ENCODE data around the gene C4A.
"Not testable (repeated sequence)": the region's sequence is repeated elsewhere in the genome, so short reads cannot be mapped to it uniquely, and the experiment has no call there.

C4A gene

DNA sequence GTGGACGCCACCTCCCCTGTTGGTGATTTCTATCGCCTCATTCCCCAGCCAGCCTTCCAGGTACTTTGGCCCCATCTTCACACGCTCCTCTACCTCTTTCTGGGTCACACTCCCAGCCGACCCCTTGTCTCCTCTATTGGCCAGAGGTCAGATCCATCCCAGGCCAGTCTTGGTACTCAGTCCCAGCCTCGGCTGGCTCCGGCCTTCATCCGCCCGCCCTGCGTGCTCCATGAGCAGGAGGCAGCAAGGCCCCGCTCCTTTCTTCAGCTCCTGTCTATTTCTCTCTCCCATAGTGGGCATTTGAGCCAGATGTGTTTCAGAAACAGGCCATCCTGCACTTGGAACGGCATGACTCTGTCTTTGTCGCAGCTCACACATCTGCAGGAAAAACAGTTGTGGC lies 20.2 kb upstream of the C4A start:
- DNase-seq (ENCODE audit: low read depth), result no peak

DNA sequence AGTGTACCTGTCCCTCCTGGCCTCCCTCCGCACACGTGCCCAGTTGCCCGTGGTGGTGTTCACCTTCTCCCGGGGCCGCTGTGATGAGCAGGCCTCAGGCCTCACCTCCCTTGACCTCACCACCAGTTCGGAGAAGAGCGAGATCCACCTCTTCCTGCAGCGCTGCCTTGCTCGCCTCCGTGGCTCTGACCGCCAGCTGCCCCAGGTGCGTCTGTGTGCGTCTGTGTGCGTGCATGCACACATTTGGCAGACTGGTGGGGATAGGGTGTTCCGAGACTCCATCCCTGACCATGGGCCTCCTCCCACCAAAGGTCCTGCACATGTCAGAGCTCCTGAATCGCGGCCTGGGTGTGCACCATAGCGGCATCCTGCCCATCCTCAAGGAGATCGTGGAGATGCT lies 17.9 kb upstream of the C4A start:
- DNase-seq (ENCODE audit: low read depth), result no peak

DNA sequence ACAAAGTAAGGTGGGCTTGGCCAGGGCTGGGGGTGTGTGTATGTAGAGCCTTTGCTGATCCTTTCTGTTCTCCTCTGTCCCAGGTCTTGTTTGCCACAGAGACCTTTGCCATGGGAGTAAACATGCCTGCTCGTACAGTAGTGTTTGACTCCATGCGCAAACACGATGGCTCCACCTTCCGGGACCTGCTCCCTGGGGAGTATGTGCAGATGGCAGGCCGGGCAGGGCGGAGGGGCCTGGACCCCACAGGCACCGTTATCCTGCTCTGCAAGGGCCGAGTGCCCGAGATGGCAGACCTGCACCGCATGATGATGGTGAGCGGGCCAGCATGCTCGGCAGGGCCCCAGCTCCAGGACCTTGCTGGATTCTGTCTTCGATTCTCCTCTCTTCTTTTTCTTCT lies 16.2 kb upstream of the C4A start:
- DNase-seq (ENCODE audit: low read depth), result no peak

DNA sequence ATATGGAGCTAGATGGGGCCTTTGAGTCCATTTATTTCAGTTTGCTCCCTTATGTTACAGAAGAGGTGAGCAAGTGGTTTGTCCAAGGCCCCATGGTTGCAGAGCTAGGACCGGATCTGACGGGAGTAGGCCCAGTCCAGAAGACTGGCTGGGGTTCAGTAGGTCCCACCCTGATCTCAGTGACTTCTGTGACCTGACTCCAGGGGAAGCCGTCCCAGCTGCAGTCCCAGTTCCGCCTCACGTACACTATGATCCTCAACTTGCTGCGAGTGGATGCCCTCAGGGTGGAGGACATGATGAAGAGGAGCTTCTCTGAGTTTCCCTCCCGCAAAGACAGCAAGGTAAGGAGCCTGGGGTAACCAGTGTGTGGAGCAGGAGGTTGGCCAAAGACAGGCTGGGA lies 15.4 kb upstream of the C4A start:
- DNase-seq (ENCODE audit: low read depth), result no peak

DNA sequence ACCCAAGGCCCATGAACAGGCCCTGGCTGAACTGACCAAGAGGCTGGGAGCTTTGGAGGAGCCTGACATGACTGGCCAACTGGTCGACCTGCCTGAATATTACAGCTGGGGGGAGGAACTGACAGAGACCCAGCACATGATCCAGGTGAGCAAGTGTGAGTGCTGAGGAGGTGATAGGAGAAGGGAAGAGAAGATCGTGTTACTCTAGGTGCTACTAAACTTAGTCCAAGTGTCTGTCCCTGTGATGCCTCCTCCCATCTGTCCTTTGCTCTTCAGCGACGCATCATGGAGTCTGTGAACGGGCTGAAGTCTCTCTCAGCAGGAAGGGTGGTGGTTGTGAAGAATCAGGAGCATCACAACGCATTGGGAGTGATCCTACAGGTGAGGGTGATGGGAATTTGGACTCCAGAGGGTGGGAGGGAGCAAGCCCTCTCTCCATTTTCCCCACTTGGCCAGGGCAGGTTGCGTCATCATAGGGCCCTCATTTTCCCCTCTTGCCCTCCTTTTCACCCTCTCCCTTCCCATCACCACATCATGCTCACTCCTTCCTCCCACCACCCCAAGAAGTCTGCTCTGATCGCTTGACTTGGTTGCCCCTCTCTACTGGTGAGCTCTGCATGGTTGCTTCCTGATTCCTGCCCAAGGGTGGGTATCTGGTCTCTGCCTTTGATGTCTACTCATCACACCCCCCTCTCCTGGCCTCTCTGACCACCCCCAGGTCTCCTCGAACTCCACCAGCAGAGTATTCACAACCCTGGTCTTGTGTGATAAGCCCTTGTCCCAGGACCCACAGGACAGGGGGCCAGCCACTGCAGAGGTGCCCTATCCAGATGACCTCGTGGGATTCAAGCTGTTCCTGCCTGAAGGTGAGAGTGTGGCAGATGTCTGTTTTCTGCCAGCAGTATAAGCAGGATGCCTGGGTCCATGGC lies 14.6 kb upstream of the C4A start:
- no peak for DNase-seq (ENCODE audit: low read depth)

DNA sequence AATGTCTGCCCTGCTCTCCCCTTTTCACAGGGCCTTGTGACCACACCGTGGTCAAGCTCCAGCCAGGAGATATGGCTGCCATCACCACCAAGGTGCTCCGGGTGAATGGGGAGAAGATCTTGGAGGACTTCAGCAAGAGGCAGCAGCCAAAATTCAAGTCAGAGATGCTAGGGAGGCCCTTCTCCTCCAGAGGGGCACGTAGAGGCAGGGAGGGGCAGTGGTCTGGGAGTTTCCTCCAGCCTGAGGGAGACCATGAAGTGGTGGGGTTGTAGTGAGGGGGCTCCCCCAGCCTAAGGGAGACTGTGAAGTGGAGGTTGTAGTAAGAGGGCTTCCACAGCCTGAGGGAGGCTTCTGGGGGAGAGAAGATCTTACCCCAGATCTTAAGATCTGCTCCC lies 13.9 kb upstream of the C4A start:
- DNase-seq (ENCODE audit: low read depth), result no peak

DNA sequence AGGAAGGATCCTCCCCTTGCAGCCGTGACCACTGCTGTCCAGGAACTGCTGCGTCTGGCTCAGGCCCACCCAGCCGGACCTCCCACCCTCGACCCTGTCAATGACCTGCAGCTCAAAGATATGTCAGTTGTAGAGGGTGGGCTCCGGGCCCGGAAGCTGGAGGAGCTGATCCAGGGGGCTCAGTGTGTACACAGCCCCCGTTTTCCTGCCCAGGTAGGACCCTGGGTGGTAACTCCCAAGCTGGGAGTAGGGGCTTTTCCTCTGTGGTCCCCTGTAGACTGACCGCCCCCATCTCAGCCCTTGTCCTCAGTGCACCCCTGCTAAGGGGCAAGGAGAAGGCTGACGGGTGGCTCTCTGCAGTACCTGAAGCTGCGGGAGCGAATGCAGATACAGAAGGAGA lies 13.5 kb upstream of the C4A start:
- no peak for DNase-seq (ENCODE audit: low read depth)

DNA sequence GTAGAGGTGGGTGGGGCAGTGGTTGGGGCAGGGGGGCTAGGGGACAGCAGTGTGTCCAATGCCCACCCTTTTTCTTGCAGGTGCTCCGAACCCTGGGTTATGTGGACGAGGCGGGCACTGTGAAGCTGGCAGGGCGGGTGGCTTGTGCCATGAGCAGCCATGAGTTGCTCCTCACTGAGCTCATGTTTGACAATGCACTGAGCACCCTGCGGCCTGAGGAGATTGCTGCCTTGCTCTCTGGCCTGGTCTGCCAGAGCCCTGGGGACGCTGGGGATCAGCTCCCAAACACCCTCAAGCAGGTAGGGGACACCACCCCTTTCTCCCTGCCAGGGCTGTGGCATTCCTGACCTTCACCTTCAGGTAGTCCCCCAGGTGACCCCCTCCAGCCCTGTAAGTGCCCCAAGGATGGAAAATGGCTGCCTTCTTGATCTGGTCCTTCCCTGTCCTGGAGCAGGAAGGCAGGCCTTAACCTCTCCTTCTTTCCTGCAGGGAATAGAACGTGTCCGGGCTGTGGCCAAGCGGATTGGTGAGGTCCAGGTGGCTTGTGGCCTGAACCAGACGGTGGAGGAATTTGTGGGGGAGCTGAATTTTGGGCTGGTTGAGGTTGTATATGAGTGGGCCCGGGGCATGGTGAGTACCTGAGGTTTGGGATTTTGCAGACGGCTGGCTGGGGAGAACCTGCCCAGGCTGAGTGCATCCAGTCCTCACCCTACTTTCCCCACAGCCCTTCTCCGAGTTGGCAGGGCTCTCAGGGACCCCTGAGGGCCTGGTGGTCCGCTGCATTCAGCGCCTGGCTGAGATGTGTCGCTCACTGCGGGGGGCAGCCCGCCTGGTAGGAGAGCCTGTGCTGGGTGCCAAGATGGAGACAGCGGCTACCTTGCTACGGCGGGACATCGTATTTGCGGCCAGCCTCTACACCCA lies 12.8 kb upstream of the C4A start:
- DNase-seq (ENCODE audit: low read depth), result no peak

DNA sequence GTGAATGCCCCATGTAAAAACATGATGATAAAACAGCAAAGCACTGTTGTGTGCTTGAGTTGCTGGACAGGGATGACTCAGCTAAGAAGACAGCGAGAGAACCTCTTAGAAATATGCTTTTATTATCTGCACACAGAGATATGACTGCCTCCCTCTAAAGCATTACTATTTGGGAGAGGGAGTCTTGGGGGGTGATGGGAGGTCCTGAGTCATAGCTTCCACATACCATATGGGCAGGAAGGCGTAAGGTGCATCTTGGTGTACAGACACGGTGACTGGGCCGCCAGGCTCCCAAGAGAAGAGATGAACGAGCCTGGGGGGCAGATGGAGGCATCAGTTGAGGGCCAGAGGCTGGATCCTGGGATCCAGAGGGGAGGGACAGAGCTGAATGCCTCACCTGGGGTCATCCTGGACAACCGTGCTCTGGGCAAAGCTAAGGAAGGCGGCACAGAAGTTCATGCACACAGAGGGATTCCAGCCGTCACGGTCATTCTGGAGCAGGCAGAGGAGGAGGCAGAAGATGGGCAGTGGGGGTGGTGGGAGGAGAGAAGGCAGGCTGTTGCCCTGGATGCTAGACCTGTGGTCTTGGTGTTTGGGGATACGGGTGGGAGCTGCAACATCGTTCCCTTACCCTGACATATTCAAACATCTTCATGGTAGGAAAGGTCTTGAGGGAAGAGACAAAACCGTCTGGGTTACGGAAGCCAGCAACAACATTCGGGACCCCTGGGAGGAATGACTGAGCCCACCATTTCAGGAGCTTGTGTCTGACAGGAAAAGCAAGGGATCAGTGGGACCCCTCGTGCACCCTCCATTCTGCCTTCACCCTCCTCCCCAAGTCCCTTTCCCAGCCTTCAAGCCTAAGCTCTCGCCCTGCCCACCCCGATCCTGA lies 11.9 kb upstream of the C4A start:
- peak; percentile 63 for DNase-seq (ENCODE audit: low read depth)

DNA sequence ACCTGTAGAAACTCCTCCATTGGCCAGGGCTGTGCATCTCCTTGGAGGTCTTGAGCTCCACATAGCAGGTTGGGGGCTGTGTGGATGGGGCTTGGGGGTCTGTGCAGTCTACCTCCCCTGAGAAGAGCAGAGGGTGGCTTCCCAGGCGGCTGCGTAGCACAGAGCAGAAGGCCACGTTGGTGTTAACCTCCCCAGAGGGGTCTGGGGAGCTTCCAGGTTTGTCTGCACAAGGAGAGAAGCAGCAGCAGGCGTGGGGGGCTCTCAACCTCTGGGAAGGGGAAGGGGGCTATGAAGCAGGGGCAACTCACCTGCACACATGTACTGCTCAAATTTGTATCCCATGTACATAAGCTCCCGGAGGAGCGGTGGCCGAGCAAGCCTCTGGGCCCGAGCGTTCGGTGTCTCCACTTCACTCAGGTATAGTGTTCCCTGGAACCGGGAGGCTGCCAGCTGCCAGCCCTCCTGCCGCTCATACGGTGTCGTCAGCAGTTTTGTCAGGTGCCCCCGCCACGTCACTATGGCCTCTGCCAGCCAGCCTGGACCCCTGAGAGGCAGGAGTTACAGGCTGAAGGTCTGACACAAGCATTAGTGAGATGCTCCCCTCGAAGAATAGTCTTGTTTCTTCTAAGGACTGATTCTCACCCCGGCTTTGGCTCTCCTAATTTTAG lies 11.1 kb upstream of the C4A start:
- no peak for DNase-seq (ENCODE audit: low read depth)

DNA sequence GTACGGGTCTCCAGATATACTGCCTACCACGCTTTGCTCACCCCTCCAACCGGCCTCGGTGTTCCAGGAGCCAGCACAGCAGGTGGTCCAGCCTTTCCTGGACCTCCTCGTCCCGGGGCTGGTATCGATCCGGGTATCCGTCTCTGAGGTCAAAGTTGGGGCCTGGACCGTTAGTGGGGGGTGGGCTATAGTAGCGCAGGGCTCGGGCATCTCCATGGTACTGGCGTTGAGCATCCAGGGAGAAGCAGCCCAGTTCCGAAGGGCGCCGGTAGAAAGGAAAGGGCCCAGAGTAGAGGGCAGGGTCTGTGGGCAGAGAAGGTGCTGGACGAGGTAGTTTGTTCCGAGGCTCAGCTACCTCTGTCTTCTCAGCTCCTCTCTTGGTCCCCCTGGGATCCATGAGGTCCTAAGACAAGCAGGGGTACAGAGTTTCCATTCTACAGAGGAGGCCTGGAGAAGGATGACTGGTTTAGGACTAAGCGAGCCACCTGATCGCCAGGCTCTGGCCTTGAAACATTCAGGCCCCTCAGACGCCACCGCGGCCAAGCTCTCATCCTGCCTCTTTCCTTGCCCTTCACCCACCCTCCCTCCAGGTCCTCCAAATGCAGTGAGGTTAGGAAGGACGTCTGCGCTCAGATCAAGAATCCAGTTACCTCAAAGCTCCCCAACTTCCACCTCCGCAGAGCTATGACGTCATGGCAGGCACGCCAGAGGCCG lies 10.4 kb upstream of the C4A start:
- DNase-seq (ENCODE audit: low read depth), result no peak

DNA sequence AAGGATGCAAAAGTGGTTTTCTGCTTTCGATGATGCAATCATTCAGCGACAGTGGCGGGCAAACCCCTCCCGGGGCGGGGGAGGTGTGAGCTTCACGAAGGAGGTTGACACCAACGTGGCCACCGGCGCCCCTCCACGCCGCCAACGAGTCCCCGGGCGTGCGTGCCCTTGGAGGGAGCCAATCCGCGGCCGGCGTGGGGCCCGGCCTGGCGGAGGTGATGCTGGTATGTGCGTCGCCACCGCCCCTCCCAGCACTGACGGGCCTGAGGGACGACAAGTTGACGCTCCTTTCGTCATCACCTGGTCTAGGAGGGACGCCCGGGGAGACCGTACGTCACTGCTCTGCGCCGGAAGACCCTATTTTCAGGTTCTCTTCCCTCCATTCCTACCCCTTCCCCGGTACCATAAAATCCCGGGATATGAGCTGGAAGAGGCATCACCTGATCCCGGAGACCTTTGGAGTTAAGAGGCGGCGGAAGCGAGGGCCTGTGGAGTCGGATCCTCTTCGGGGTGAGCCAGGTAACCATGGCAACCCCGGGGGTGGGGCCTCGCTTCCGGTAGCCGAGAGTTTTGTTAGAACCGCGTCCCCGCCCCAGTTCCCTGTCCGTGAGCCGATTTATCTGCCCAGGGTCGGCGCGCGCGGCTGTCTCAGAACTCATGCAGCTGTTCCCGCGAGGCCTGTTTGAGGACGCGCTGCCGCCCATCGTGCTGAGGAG lies 9.7 kb upstream of the C4A start, which contains the start of gene DXO:
Gene DXO (minus strand): TSS at position 146 of the 716 bp plus-strand sequence. CDS start 463 bp downstream, outside the sequence.
- DNase-seq (ENCODE audit: low read depth), result peak; percentile 93

DNA sequence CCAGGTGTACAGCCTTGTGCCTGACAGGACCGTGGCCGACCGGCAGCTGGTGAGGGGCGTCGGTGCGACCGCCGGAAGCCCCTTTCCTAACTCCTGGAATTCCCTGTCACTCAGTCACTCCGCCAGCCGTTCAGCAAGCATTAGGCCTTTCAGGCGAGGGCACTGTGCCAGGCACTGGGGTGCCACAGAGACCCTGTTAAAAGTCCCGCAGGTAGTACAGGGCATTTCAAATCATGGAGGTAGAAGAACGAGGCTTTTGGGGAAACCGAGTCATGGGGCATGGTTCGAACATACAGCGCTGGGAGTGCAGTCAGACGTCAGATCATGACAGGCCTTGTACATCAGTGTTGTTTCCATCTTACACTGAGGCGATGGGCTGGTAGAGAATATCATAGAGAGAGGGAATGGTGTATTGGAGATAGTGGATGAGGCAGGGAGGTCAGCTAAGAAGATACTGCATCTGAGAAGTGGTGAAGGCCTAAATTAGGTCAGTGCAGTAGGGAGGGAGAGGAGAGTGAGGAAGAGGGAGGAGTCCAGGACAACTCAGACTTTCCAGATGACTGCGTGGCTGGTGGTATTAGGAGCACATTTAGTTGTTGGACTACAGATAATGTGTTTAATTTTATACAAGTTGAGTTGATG lies 9.0 kb upstream of the C4A start:
- no peak for DNase-seq (ENCODE audit: low read depth)

DNA sequence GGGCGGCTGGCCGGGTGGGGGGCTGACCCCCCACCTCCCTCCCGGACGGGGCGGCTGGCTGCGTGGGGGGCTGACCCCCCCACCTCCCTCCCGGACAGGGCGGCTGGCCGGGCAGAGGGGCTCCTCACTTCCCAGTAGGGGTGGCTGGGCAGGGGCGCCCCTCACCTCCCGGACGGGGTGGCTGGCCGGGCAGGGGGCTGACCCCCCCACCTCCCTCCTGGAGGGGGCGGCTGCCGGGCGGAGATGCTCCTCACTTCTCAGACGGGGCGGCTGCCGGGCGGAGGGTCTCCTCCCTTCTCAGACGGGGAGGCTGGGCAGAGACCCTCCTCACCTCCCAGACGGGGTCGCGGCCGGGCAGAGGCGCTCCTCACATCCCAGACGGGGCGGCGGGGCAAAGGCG lies 5.8 kb upstream of the C4A start:
- DNase-seq (ENCODE audit: low read depth), result not testable (repeated sequence)

DNA sequence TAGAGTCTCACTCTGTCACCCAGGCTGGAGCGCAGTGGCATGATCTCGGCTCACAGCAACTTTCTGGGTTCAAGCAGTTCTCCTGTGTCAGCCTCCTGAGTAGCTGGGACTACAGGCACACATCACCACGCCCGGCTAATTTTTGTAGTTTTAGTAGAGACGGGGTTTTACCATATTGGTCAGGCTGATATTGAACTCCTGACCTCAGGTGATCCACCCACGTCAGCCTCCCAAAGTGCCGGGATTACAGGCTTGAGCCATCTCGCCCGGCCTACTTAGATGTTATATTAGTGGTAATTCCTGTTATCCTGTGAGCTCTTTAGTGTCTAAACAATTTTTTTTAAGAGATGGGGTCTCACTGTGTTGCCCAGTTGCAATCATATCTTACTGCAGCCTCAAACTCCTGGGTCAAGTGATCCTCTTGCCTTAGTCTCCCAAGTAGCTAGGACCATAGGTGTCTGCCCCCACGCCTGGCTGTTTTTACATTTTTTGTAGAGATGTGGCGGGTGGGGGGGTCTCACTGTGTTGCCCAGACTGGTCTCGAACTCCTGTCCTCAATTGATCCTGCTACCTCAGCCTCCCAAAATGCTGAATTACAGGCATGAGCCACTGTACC lies 3.9 kb upstream of the C4A start:
- DNase-seq (ENCODE audit: low read depth), result no peak

DNA sequence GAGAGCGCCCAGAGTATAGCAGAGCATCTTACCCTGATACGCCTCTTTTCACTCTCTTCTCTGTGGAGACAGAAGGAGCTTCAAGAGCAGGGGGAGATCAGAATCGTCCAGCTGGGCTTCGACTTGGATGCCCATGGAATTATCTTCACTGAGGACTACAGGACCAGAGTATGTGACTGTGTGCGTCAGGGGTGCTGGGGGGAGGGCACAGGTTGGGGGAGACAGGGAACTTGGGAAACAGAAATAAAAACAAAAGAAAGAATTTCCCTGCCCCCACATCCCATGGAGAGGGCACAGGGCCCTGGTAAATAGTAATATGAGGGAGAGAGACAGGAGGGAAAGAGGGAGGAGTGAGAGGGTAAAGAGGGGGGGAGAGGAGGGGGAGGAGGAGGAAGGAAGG lies 3.0 kb upstream of the C4A start:
- DNase-seq (ENCODE audit: low read depth), result no peak

DNA sequence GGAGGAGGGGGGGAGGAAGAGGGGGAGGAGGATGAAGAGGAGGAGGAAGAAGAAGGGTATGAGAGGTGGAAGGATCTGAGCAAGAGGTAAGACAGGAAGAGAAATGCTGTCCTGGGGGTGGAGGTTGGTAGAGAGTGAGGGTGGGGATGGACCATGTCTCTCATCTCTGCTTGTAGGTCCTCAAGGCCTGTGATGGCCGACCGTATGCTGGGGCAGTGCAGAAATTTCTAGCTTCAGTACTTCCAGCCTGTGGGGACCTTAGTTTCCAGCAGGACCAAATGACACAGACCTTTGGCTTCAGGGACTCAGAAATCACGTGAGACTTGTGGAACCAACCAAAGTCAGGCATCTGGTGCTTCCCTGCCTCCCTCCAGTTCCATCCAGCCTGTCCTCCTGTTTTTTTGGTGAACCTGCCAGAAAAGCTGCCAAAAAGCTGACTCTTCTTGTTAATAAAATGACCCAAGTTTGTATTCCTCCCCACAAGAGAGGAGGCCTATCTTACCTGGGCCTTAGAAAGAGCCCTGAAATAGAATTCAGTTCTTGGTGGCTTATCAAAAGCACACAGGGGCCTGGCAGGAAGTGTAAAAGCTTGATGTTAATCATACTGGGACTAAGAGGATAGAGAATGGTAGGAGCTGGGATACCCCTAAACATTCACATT lies 2.5 kb upstream of the C4A start:
- no peak for DNase-seq (ENCODE audit: low read depth)

DNA sequence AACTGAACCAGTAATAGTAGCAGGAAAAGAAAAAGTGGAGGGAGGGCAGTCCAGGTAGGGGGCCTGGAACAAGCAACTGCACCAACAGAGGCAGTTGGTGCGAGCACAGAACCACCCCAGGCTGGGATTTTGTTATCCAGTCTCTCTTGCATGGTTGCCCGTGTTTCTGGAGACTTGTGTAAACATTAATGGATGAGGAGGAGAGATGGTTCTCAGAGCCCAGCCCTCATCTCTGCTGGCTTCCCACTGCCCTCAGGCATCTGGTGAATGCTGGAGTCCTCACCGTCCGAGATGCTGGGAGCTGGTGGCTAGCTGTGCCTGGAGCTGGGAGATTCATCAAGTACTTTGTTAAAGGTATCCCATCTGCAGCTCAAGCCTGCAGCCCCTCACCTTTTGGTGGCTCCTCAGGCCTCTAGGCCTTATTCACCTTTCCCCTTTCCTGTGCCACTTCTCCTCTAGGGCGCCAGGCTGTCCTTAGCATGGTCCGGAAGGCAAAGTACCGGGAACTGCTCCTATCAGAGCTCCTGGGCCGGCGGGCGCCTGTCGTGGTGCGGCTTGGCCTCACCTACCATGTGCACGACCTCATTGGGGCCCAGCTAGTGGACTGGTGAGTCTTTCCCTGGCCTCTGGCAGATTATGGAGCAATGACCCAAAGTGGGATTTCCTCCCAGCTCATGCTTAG lies 1.5 kb upstream of the C4A start:
- DNase-seq (ENCODE audit: low read depth), result not testable (repeated sequence)

Measured in non-pigmented ciliary epithelial cell (primary cell).